Peyer's patch (tissue), 4 donors: ENCODE measurements around the gene DUSP7.

Source experiments
- CTCF ChIP-seq, 6 experiments: fragments of 450-650 bp in 4 of 6; fragments of 200-600 bp in 2 of 6; sonication (generic) in 1 of 6; IDR thresholded peaks; one replicate each; pipeline ENCODE4 v1.5.1; 2017 to 2019; ENCODE audit warnings: antibody characterized with exemption in 6 of 6, mild to moderate bottlenecking in 3 of 6, moderate library complexity in 1 of 6
- POLR2A ChIP-seq, 2 donors: fragments of 450-650 bp; IDR thresholded peaks; one replicate each; pipeline ENCODE4 v1.5.1; 2017; ENCODE audit warnings: antibody characterized with exemption in 2 of 2, mild to moderate bottlenecking in 2 of 2, moderate library complexity in 2 of 2

- no peak for TF ChIP-seq CTCF (IDR thresholded peaks at IDR 0.05)
- TF ChIP-seq POLR2A (IDR thresholded peaks at IDR 0.05) = no peak
Measured at GRCh38 chr3:52093756-52094545, 37.6 kb upstream of the DUSP7 start.
